ENCODE data around the gene ZC3H10. TPM values are rescaled to one million over a fixed set of nuclear protein-coding genes. Genes with fewer than 3 reads are reported as not detected.

Gene ZC3H10
- total RNA-seq, 8 experiments from 2014 or later, result 5.8 to 11.7 (median 8.0) TPM

GRCh38 chr12:56121204-56121870, 3.3 kb downstream of the ZC3H10 start:
- Histone ChIP-seq H3K27ac (no peak overlapping the region), H3K4me3 (no peak overlapping the region), H3K4me1 (replicated peaks in 1 of 2) (peaks cover 12 to 13% of the 10 kb centered on the region in 2 donors)
- WGBS, 10 experiments, result 82 to 100% (median 99%) methylated on average over 1 to 3 of the region's 11 CpGs; no CpG with 5 or more reads in 4 of the 10 experiments
- ATAC-seq (replicated peaks in 6 of 8), result no peak
- in situ Hi-C loops (cut with MboI; ENCODE audit: low pct_unique_long_range_greater_than_20kb in 2 of 9, low sequenced_read_pairs in 9 of 9, unreplicated experiment in 9 of 9), result loop anchor here in 1 of 9 experiments (10.0 kb wide), 1 partner anchor 343 kb away; the partner anchor contains the start of gene SPRYD4

GRCh38 chr12:56122637-56123036, 4.6 kb downstream of the ZC3H10 start:
- in situ Hi-C loops (cut with MboI; ENCODE audit: low pct_unique_long_range_greater_than_20kb in 2 of 9, low sequenced_read_pairs in 9 of 9, unreplicated experiment in 9 of 9), result loop anchor here in 1 of 9 experiments (10.0 kb wide), 1 partner anchor 342 kb away; the partner anchor contains the start of gene SPRYD4
- no peak overlapping the region for H3K27ac ChIP-seq
- no peak for ATAC-seq (replicated peaks in 6 of 8)
- no peak overlapping the region for H3K4me3 ChIP-seq
- peaks cover 14 to 24% of the 10 kb centered on the region in 2 donors for H3K4me1 ChIP-seq (replicated peaks in 1 of 2)
- 60 to 100% (median 100%) methylated on average over 1 to 2 of the region's 2 CpGs; no CpG with 5 or more reads in 4 of the 10 experiments for WGBS, 10 experiments

GRCh38 chr12:56124133-56124532, 6.1 kb downstream of the ZC3H10 start:
- no peak overlapping the region for H3K4me3 ChIP-seq
- H3K4me1 ChIP-seq (replicated peaks in 1 of 2), result peaks cover 11 to 21% of the 10 kb centered on the region in 2 donors
- no peak overlapping the region for H3K27ac ChIP-seq
- in situ Hi-C loops (cut with MboI; ENCODE audit: low pct_unique_long_range_greater_than_20kb in 2 of 9, low sequenced_read_pairs in 9 of 9, unreplicated experiment in 9 of 9), result loop anchor here in 1 of 9 experiments (10.0 kb wide), 1 partner anchor 341 kb away; the partner anchor contains the start of gene SPRYD4
- WGBS, 10 experiments, result 67 to 100% (median 94%) methylated on average over 1 to 4 of the region's 4 CpGs
- no peak for ATAC-seq (replicated peaks in 6 of 8)

GRCh38 chr12:56126732-56127239, 8.7 kb downstream of the ZC3H10 start:
- no peak for ATAC-seq (replicated peaks in 6 of 8)
- in situ Hi-C loops (cut with MboI; ENCODE audit: low pct_unique_long_range_greater_than_20kb in 2 of 9, low sequenced_read_pairs in 9 of 9, unreplicated experiment in 9 of 9), result loop anchor here in 1 of 9 experiments (10.0 kb wide), 1 partner anchor 338 kb away; the partner anchor contains the start of gene SPRYD4
- H3K4me3 ChIP-seq, result no peak overlapping the region
- no peak overlapping the region for H3K27ac ChIP-seq
- peaks cover 9 to 23% of the 10 kb centered on the region in 2 donors for H3K4me1 ChIP-seq (replicated peaks in 1 of 2)
- WGBS, 10 experiments, result 14 to 100% (median 91%) methylated on average over 2 to 3 of the region's 3 CpGs; no CpG with 5 or more reads in 2 of the 10 experiments

GRCh38 chr12:56127485-56127887, 9.4 kb downstream of the ZC3H10 start:
- no peak for ATAC-seq (replicated peaks in 6 of 8)
- in situ Hi-C loops (cut with MboI; ENCODE audit: low pct_unique_long_range_greater_than_20kb in 2 of 9, low sequenced_read_pairs in 9 of 9, unreplicated experiment in 9 of 9), result loop anchor here in 1 of 9 experiments (10.0 kb wide), 1 partner anchor 337 kb away; the partner anchor contains the start of gene SPRYD4
- peaks cover 9 to 23% of the 10 kb centered on the region in 2 donors for H3K4me1 ChIP-seq (replicated peaks in 1 of 2)
- WGBS, 10 experiments, result 0 to 20% (median 1%) methylated on average over 2 to 8 of the region's 8 CpGs
- H3K27ac ChIP-seq, result no peak overlapping the region
- peak overlapping the region; percentile 55 to 73 (median 61) for H3K4me3 ChIP-seq

GRCh38 chr12:56127888-56128669, 10.0 kb downstream of the ZC3H10 start, which contains the start of gene ESYT1:
ESYT1 (plus strand) TSS chr12:56128267; CDS start chr12:56128320, 53 bp downstream.
- in situ Hi-C loops (cut with MboI; ENCODE audit: low pct_unique_long_range_greater_than_20kb in 2 of 9, low sequenced_read_pairs in 9 of 9, unreplicated experiment in 9 of 9), result loop anchor here in 1 of 9 experiments (10.0 kb wide), 1 partner anchor 337 kb away; the partner anchor contains the start of gene SPRYD4
- H3K4me3 ChIP-seq, result peak within 1 kb of the TSS; percentile 55 to 73 (median 61)
- peak within 1 kb of the TSS; percentile 50 to 55 for H3K27ac ChIP-seq
- peak; percentile 84 to 96 (median 93) for ATAC-seq (replicated peaks in 6 of 8)
- WGBS, 10 experiments, result 0 to 4% (median 0%) methylated on average over 1 to 15 of the region's 49 CpGs; no CpG with 5 or more reads in 1 of the 10 experiments
- H3K4me1 ChIP-seq (replicated peaks in 1 of 2), result peaks cover 9 to 23% of the 10 kb centered on the region in 2 donors

- in situ Hi-C loops (cut with MboI; ENCODE audit: low pct_unique_long_range_greater_than_20kb in 2 of 9, low sequenced_read_pairs in 9 of 9, unreplicated experiment in 9 of 9), result loop anchor here in 1 of 9 experiments (10.0 kb wide), 1 partner anchor 336 kb away; the partner anchor contains the start of gene SPRYD4
- WGBS, 10 experiments, result 0 to 6% (median 0%) methylated on average over 3 to 6 of the region's 20 CpGs; no CpG with 5 or more reads in 4 of the 10 experiments
- H3K4me1 ChIP-seq (replicated peaks in 1 of 2), result peaks cover 9 to 23% of the 10 kb centered on the region in 2 donors
- H3K4me3 ChIP-seq, result peak overlapping the region; percentile 55 to 73 (median 61)
- ATAC-seq (replicated peaks in 6 of 8), result peak in 4 of 8 experiments; percentile 1 to 4 (median 2)
- H3K27ac ChIP-seq, result no peak overlapping the region
Observed at GRCh38 chr12:56128670-56129205, 10.7 kb downstream of the ZC3H10 start.

GRCh38 chr12:56129206-56129941, 11.3 kb downstream of the ZC3H10 start:
- peak; percentile 11 to 35 (median 20) for ATAC-seq (replicated peaks in 6 of 8)
- Histone ChIP-seq H3K27ac (no peak overlapping the region), H3K4me1 (replicated peaks in 1 of 2) (peaks cover 9 to 23% of the 10 kb centered on the region in 2 donors), H3K4me3 (peak overlapping the region; percentile 55 to 73 (median 61))
- in situ Hi-C loops (cut with MboI; ENCODE audit: low pct_unique_long_range_greater_than_20kb in 2 of 9, low sequenced_read_pairs in 9 of 9, unreplicated experiment in 9 of 9), result loop anchor here in 1 of 9 experiments (10.0 kb wide), 1 partner anchor 335 kb away; the partner anchor contains the start of gene SPRYD4
- WGBS, 10 experiments, result 5 to 67% (median 21%) methylated on average over 1 to 19 of the region's 29 CpGs; no CpG with 5 or more reads in 6 of the 10 experiments

- peaks cover 9 to 23% of the 10 kb centered on the region in 2 donors for H3K4me1 ChIP-seq (replicated peaks in 1 of 2)
- H3K4me3 ChIP-seq, result peak overlapping the region in 3 of 5 donors; percentile 55 to 73 (median 62)
- H3K27ac ChIP-seq, result no peak overlapping the region
- ATAC-seq (replicated peaks in 6 of 8), result no peak
- in situ Hi-C loops (cut with MboI; ENCODE audit: low pct_unique_long_range_greater_than_20kb in 2 of 9, low sequenced_read_pairs in 9 of 9, unreplicated experiment in 9 of 9), result loop anchor here in 1 of 9 experiments (10.0 kb wide), 1 partner anchor 335 kb away; the partner anchor contains the start of gene SPRYD4
- WGBS, 10 experiments, result 79 to 100% (median 86%) methylated on average over 1 to 8 of the region's 22 CpGs; no CpG with 5 or more reads in 2 of the 10 experiments
Observed at GRCh38 chr12:56129942-56130495, 12.0 kb downstream of the ZC3H10 start.

GRCh38 chr12:56130876-56131275, 12.8 kb downstream of the ZC3H10 start:
- in situ Hi-C loops (cut with MboI; ENCODE audit: low pct_unique_long_range_greater_than_20kb in 2 of 9, low sequenced_read_pairs in 9 of 9, unreplicated experiment in 9 of 9), result no loop called here

GRCh38 chr12:56134897-56135296, 16.8 kb downstream of the ZC3H10 start:
- WGBS, 10 experiments, result 80 to 100% (median 100%) methylated on average over 1 to 4 of the region's 6 CpGs; no CpG with 5 or more reads in 3 of the 10 experiments
- peaks cover 0 to 2% of the 10 kb centered on the region in 2 donors for H3K4me1 ChIP-seq (replicated peaks in 1 of 2)
- no peak overlapping the region for H3K4me3 ChIP-seq
- ATAC-seq (replicated peaks in 6 of 8), result no peak
- no peak overlapping the region for H3K27ac ChIP-seq
- in situ Hi-C loops (cut with MboI; ENCODE audit: low pct_unique_long_range_greater_than_20kb in 2 of 9, low sequenced_read_pairs in 9 of 9, unreplicated experiment in 9 of 9), result no loop called here

More at GRCh38 chr12:56130876-56131275, 12.8 kb downstream of the ZC3H10 start:
- Histone ChIP-seq H3K4me3 (no peak overlapping the region), H3K27ac (no peak overlapping the region), H3K4me1 (replicated peaks in 1 of 2) (peaks cover 9 to 22% of the 10 kb centered on the region in 2 donors)
- WGBS, 10 experiments, result 0 to 100% (median 80%) methylated on average over 1 to 2 of the region's 4 CpGs; no CpG with 5 or more reads in 3 of the 10 experiments
- ATAC-seq (replicated peaks in 6 of 8), result no peak
